SK-N-SH (cell line): ENCODE data around the gene G6PD. TPM values are rescaled to one million over a fixed set of nuclear protein-coding genes. Genes with fewer than 3 reads are reported as not detected.

ENCODE experiments used
- CTCF ChIA-PET: fragments of 300-600, 350-600 bp; formaldehyde crosslinking; extraction: SDS; loops from one replicate; lab custom pipeline; 2021; lab: Yijun Ruan, JAX
- POLR2A ChIA-PET: fragments of 350-600 bp; sonication (Branson Sonifier 250); formaldehyde crosslinking; extraction: SDS; loops from one replicate; lab custom pipeline; 2020; ENCODE audit warnings: antibody characterized with exemption, inconsistent platforms; lab: Yijun Ruan, JAX
- DNase-seq: peaks from one replicate; pipeline ENCODE4 v3.0.0; 2012
- H2AFZ ChIP-seq: fragments of 200-600 bp; sonication (generic); 2 replicates; pipeline ENCODE4 v1.8.1; 2016; ENCODE audit warnings: antibody characterized with exemption, mild to moderate bottlenecking, low read depth
- H3F3A ChIP-seq: fragments of 200-600 bp; sonication (generic); replicated peaks from 2 replicates; pipeline ENCODE3; 2016; ENCODE audit warnings: antibody characterized with exemption, mild to moderate bottlenecking; ENCODE audit not compliant: insufficient read depth
- H3K27ac ChIP-seq, 2 experiments: fragments of 200-500 bp in 1 of 2; fragments of 200-600 bp in 1 of 2; sonication (Bioruptor generic) in 1 of 2; sonication (generic), shearing (Covaris generic) in 1 of 2; 2 replicates each; pipeline versions ENCODE4 v1.5.1 to v1.6.1; 2014 to 2016; ENCODE audit warnings: low read depth in 2 of 2, inconsistent platforms in 1 of 2, low read length in 1 of 2, mild to moderate bottlenecking in 1 of 2, mixed read lengths in 1 of 2
- H3K27me3 ChIP-seq: fragments of 200-600 bp; sonication (generic), shearing (Covaris generic); 2 replicates; pipeline ENCODE4 v1.6.1; 2016; ENCODE audit warnings: mixed run types; ENCODE audit not compliant: insufficient read depth
- H3K36me3 ChIP-seq, 2 experiments: fragments of 200-500 bp in 1 of 2; fragments of 200-600 bp in 1 of 2; sonication (Bioruptor generic) in 1 of 2; sonication (generic) in 1 of 2; replicated peaks in 1 of 2; 2 replicates each; pipeline versions ENCODE3 to v1.5.1; 2014 to 2016; ENCODE audit warnings: low read length in 1 of 2, mild to moderate bottlenecking in 1 of 2; ENCODE audit not compliant: insufficient read depth in 2 of 2, control insufficient read depth in 1 of 2
- H3K4me1 ChIP-seq, 2 experiments: fragments of 200-500 bp in 1 of 2; fragments of 200-600 bp in 1 of 2; sonication (Bioruptor generic) in 1 of 2; sonication (generic), shearing (Covaris generic) in 1 of 2; 2 replicates each; pipeline versions ENCODE4 v1.5.1 to v1.6.1; 2014 to 2016; ENCODE audit warnings: low read depth in 1 of 2, low read length in 1 of 2, mixed run types in 1 of 2; ENCODE audit not compliant: insufficient read depth in 2 of 2, control insufficient read depth in 1 of 2
- H3K4me2 ChIP-seq: fragments of 200-600 bp; sonication (generic), shearing (Covaris generic); 2 replicates; pipeline ENCODE4 v1.6.1; 2017; ENCODE audit warnings: mixed run types
- H3K4me3 ChIP-seq, 2 experiments: fragments of 200-500 bp in 1 of 2; fragments of 200-600 bp in 1 of 2; sonication (Bioruptor generic) in 1 of 2; sonication (generic), shearing (Covaris generic) in 1 of 2; 2 replicates each; pipeline versions ENCODE4 v1.5.1 to v1.8.1; 2014 to 2016; ENCODE audit warnings: low read depth in 2 of 2, inconsistent platforms in 1 of 2, low read length in 1 of 2, mild to moderate bottlenecking in 1 of 2, mixed read lengths in 1 of 2, moderate library complexity in 1 of 2
- H3K79me2 ChIP-seq: fragments of 200-600 bp; sonication (generic); 2 replicates; pipeline ENCODE4 v1.8.1; 2017; ENCODE audit warnings: mild to moderate bottlenecking; ENCODE audit not compliant: insufficient read depth
- H3K9ac ChIP-seq: fragments of 200-600 bp; sonication (generic); 2 replicates; pipeline ENCODE4 v1.6.1; 2017; ENCODE audit warnings: mixed run types
- H3K9me2 ChIP-seq: fragments of 200-600 bp; sonication (generic); 2 replicates; pipeline ENCODE4 v1.6.1; 2017; ENCODE audit warnings: mixed run types
- H3K9me3 ChIP-seq: fragments of 200-600 bp; sonication (generic); 2 replicates; pipeline ENCODE4 v1.6.1; 2017; ENCODE audit warnings: mixed run types, mild to moderate bottlenecking, moderate library complexity
- H4K20me1 ChIP-seq: fragments of 200-600 bp; sonication (generic); 2 replicates; pipeline ENCODE4 v1.6.1; 2017; ENCODE audit warnings: mild to moderate bottlenecking, mixed run types; ENCODE audit not compliant: insufficient read depth
- CHD2 ChIP-seq: fragments of 150-350 bp; IDR thresholded peaks from 2 replicates; pipeline ENCODE4 v1.6.1; 2018; ENCODE audit warnings: low read length; ENCODE audit not compliant: partially characterized antibody
- ELF1 ChIP-seq: IDR thresholded peaks from 2 replicates; pipeline ENCODE4 v1.4.0; 2012
- EZH2phosphoT487 ChIP-seq: fragments of 200-600 bp; sonication (generic); IDR thresholded peaks from 2 replicates; pipeline ENCODE4 v1.6.1; 2017; ENCODE audit warnings: low read depth, mixed run types, mild to moderate bottlenecking, antibody characterized with exemption, moderate library complexity, borderline replicate concordance
- FOSL2 ChIP-seq: IDR thresholded peaks from 2 replicates; pipeline ENCODE4 v1.4.0; 2012; ENCODE audit warnings: low read depth, mild to moderate bottlenecking, moderate library complexity, borderline replicate concordance
- FOXM1 ChIP-seq: IDR thresholded peaks from 2 replicates; pipeline ENCODE4 v1.4.0; 2012; ENCODE audit warnings: low read depth, mild to moderate bottlenecking
- GABPA ChIP-seq: IDR thresholded peaks from 2 replicates; pipeline ENCODE4 v1.4.0; 2012; ENCODE audit warnings: low read depth, mild to moderate bottlenecking
- GATA2 ChIP-seq: sonication (generic); formaldehyde crosslinking; IDR thresholded peaks from 2 replicates; pipeline ENCODE4 v1.5.0; 2020; ENCODE audit warnings: mild to moderate bottlenecking, missing genetic modification reagents
- JUND ChIP-seq: IDR thresholded peaks from 2 replicates; pipeline ENCODE4 v1.4.0; 2012
- NFIC ChIP-seq: IDR thresholded peaks from 2 replicates; pipeline ENCODE4 v1.4.0; 2012; ENCODE audit warnings: borderline replicate concordance
- NRF1 ChIP-seq: IDR thresholded peaks from 2 replicates; pipeline ENCODE4 v1.6.1; 2012; ENCODE audit warnings: low read depth, mild to moderate bottlenecking, low read length
- RAD21 ChIP-seq: IDR thresholded peaks from 2 replicates; pipeline ENCODE4 v1.6.1; 2012; ENCODE audit warnings: mild to moderate bottlenecking, low read length
- RXRA ChIP-seq: IDR thresholded peaks from 2 replicates; pipeline ENCODE4 v1.4.0; 2012; ENCODE audit warnings: low read depth, mild to moderate bottlenecking, borderline replicate concordance
- SIN3A ChIP-seq: IDR thresholded peaks from 2 replicates; pipeline ENCODE4 v1.6.1; 2012; ENCODE audit warnings: low read depth, mild to moderate bottlenecking, low read length, moderate library complexity, borderline replicate concordance
- TAF1 ChIP-seq: IDR thresholded peaks from 2 replicates; pipeline ENCODE4 v1.6.1; 2012; ENCODE audit warnings: low read depth, mild to moderate bottlenecking, low read length, moderate library complexity, borderline replicate concordance
- TEAD4 ChIP-seq: IDR thresholded peaks from 2 replicates; pipeline ENCODE4 v1.4.0; 2012; ENCODE audit warnings: mild to moderate bottlenecking, borderline replicate concordance; ENCODE audit not compliant: insufficient read depth
- YY1 ChIP-seq: IDR thresholded peaks from 2 replicates; pipeline ENCODE4 v1.4.0; 2012; ENCODE audit warnings: low read depth, mild to moderate bottlenecking
- WGBS: methylation state at CpG from one replicate; pipeline ENCODE4 v1.1.6; 2017; ENCODE audit warnings: low lambda C conversion rate; 5-methylcytosine and 5-hydroxymethylcytosine counted together
- polyA plus RNA-seq, 3 experiments: library from polyadenylated mRNA; depleted of rRNA; stranded (reverse); fragments of >200 nt; gene quantifications; 2 replicates each; pipeline ENCODE4 v1.2.3, GENCODE V29; 2012
- TF ChIP-seq, protein P1 (sequence below): fragments of 200-600 bp; sonication (generic); IDR thresholded peaks from 2 replicates; pipeline ENCODE4 v1.6.1; 2017; ENCODE audit warnings: antibody characterized with exemption, mild to moderate bottlenecking, moderate library complexity
- TF ChIP-seq, protein P2 (sequence below): fragments of 150-350 bp; IDR thresholded peaks from 2 replicates; pipeline ENCODE4 v1.6.1; 2017; ENCODE audit warnings: antibody characterized with exemption, low read length, low read depth, borderline replicate concordance
- TF ChIP-seq, protein P3 (sequence below): IDR thresholded peaks from 2 replicates; pipeline ENCODE4 v1.4.0; 2012; ENCODE audit warnings: low read depth, borderline replicate concordance
- TF ChIP-seq, protein P4 (sequence below): IDR thresholded peaks from 2 replicates; pipeline ENCODE4 v1.4.0; 2012; ENCODE audit warnings: low read depth
- TF ChIP-seq, protein P5 (sequence below): IDR thresholded peaks from 2 replicates; pipeline ENCODE4; 2012
- TF ChIP-seq, protein P6 (sequence below): fragments of 150-350 bp; IDR thresholded peaks from 2 replicates; pipeline ENCODE4 v1.6.1; 2016; ENCODE audit warnings: mild to moderate bottlenecking, low read depth, low read length

G6PD gene
- polyA plus RNA-seq, 1 of the 3 experiments (the other 2 are of a cell fraction): 131 TPM

DNA sequence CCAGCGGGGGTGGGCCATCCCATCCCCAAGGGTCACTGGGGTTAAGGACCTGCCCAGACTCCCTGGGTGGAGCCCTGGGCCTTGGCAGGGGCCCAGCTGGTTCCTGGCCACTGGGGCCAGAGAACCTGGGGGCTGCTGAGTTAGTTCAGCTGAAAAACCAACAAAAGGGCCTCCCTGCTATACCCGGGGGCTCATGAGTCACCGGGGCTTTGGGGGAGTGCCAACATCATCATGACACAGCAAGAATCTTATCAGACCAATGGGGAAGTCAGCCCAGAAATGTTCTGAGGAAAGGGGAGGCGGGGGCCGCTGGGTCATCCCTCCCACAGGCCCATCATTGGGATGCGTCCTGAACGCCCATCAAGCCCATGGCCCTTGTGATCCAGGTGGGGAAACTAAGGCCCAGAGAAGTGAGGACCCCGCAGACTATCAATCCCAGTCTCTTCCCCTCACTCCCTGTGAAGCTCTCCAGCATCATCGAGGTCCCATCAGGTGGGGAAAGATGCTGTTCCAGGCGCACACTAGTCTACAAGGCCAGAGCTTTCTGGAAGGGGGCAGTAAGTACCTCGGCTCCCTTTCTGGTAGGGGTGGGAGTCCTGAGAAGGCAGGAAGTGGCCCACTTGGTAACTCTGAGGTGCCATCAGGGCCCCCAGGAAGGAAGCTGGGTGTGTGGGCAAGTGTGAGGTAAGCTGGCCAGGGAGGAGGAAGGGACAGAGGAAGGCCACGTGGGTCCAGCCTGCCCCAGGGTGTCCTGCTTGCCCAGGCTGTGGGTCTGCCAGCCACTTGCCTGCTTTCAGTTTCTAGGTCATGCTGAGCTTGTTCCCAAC lies 4.5 kb downstream of the G6PD start (continued):
- TF ChIP-seq, protein P1, sequence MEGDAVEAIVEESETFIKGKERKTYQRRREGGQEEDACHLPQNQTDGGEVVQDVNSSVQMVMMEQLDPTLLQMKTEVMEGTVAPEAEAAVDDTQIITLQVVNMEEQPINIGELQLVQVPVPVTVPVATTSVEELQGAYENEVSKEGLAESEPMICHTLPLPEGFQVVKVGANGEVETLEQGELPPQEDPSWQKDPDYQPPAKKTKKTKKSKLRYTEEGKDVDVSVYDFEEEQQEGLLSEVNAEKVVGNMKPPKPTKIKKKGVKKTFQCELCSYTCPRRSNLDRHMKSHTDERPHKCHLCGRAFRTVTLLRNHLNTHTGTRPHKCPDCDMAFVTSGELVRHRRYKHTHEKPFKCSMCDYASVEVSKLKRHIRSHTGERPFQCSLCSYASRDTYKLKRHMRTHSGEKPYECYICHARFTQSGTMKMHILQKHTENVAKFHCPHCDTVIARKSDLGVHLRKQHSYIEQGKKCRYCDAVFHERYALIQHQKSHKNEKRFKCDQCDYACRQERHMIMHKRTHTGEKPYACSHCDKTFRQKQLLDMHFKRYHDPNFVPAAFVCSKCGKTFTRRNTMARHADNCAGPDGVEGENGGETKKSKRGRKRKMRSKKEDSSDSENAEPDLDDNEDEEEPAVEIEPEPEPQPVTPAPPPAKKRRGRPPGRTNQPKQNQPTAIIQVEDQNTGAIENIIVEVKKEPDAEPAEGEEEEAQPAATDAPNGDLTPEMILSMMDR: no peak
- TF ChIP-seq YY1: no peak
- no peak for TF ChIP-seq NRF1
- TF ChIP-seq, protein P2, sequence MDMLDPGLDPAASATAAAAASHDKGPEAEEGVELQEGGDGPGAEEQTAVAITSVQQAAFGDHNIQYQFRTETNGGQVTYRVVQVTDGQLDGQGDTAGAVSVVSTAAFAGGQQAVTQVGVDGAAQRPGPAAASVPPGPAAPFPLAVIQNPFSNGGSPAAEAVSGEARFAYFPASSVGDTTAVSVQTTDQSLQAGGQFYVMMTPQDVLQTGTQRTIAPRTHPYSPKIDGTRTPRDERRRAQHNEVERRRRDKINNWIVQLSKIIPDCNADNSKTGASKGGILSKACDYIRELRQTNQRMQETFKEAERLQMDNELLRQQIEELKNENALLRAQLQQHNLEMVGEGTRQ: no peak
- peak; percentile 42; the same call in 1 of the 2 replicates for TF ChIP-seq RXRA
- TF ChIP-seq, protein P3, sequence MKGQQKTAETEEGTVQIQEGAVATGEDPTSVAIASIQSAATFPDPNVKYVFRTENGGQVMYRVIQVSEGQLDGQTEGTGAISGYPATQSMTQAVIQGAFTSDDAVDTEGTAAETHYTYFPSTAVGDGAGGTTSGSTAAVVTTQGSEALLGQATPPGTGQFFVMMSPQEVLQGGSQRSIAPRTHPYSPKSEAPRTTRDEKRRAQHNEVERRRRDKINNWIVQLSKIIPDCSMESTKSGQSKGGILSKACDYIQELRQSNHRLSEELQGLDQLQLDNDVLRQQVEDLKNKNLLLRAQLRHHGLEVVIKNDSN: no peak
- no peak for TF ChIP-seq GABPA
- TF ChIP-seq, protein P4, sequence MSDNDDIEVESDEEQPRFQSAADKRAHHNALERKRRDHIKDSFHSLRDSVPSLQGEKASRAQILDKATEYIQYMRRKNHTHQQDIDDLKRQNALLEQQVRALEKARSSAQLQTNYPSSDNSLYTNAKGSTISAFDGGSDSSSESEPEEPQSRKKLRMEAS: no peak
- peak; percentile 93 for TF ChIP-seq NFIC
- no peak for TF ChIP-seq SIN3A
- TF ChIP-seq GATA2 (CRISPR knock-in tag): no peak

DNA sequence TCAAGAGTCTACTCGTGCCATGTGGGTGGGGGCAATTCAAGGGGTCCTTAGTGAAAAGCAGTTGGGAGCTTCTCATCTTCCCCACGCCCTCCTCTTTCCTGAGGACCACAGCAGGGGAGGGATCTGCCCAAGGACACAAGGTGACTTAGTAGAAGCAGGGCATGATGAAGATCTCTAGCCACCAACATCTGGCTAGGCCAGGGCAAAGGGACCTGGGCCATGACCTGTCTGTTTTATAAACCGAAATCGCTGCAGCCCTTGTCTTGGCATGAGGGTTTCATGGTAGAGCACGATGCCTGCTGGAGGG lies 5.1 kb downstream of the G6PD start:
- H3K9me2 ChIP-seq: no peaks in the 10 kb centered on the region
- H3K4me3 ChIP-seq: no peak overlapping the region
- 45% methylated on average over 2 of the region's 5 CpGs for WGBS
- peak overlapping the region in 1 of 2 experiments; percentile 92; a peak in 2 of 4 replicates for H3K27ac ChIP-seq
- no peak overlapping the region for H2AFZ ChIP-seq
- H4K20me1 ChIP-seq: no peaks in the 10 kb centered on the region
- ChIA-PET POLR2A (no interaction called here), CTCF (interaction anchor here (0.7 kb wide), 1 partner anchor 233 kb away, joined by 3 read pairs; no protein-coding TSS in a partner anchor)
- H3K4me2 ChIP-seq: peak overlapping the region; percentile 64; the same call in 1 of the 2 replicates
- peaks cover 16% of the 10 kb centered on the region in 2 experiments; a peak in 3 of 4 replicates for H3K4me1 ChIP-seq
- peaks cover 0 to 3% of the 10 kb centered on the region in 2 experiments for H3K36me3 ChIP-seq
- H3F3A ChIP-seq: no peaks in the 10 kb centered on the region
- DNase-seq: no peak
- no peaks in the 10 kb centered on the region for H3K9me3 ChIP-seq
- H3K9ac ChIP-seq: peak overlapping the region; percentile 31; the same call in 1 of the 2 replicates
- no peaks in the 10 kb centered on the region; the same call in 1 of the 2 replicates for H3K27me3 ChIP-seq
- peaks cover 44% of the 10 kb centered on the region for H3K79me2 ChIP-seq
- TF ChIP-seq TAF1: no peak
- TF ChIP-seq RAD21: no peak
- no peak for TF ChIP-seq ELF1
- TF ChIP-seq, protein P5, sequence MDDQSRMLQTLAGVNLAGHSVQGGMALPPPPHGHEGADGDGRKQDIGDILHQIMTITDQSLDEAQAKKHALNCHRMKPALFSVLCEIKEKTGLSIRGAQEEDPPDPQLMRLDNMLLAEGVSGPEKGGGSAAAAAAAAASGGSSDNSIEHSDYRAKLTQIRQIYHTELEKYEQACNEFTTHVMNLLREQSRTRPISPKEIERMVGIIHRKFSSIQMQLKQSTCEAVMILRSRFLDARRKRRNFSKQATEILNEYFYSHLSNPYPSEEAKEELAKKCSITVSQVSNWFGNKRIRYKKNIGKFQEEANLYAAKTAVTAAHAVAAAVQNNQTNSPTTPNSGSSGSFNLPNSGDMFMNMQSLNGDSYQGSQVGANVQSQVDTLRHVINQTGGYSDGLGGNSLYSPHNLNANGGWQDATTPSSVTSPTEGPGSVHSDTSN: no peak
- TF ChIP-seq FOXM1: no peak
- TF ChIP-seq, protein P2: no peak
- TF ChIP-seq, protein P6, sequence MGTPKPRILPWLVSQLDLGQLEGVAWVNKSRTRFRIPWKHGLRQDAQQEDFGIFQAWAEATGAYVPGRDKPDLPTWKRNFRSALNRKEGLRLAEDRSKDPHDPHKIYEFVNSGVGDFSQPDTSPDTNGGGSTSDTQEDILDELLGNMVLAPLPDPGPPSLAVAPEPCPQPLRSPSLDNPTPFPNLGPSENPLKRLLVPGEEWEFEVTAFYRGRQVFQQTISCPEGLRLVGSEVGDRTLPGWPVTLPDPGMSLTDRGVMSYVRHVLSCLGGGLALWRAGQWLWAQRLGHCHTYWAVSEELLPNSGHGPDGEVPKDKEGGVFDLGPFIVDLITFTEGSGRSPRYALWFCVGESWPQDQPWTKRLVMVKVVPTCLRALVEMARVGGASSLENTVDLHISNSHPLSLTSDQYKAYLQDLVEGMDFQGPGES: no peak
- TF ChIP-seq FOSL2: no peak
- no peak for TF ChIP-seq JUND
- TF ChIP-seq EZH2phosphoT487: no peak
- no peak for TF ChIP-seq CHD2
- TF ChIP-seq TEAD4: no peak
